22Rv1 (cell line): ENCODE results near the gene KRTAP4-1.

Experiments
- CTCF ChIP-seq: fragments of 450-650 bp; IDR thresholded peaks from 2 replicates; pipeline ENCODE4 v1.5.1; 2017; ENCODE audit warnings: mild to moderate bottlenecking
- ZFX ChIP-seq: fragments of 450-650 bp; IDR thresholded peaks from 2 replicates; pipeline ENCODE4 v1.6.1; 2017; ENCODE audit warnings: antibody characterized with exemption, borderline replicate concordance

- TF ChIP-seq CTCF = no peak
- TF ChIP-seq ZFX = no peak
These were observed 16.6 kb downstream of the KRTAP4-1 start, which contains the start of gene KRTAP4-3 for GRCh38 chr17:41168121-41168520.
